PFSK-1 (cell line): ENCODE results near the gene CTH.

ENCODE experiments used
- FOXP2 ChIP-seq: optimal IDR thresholded peaks from 2 replicates; pipeline ENCODE3; 2011; ENCODE audit warnings: borderline replicate concordance, control low read depth, inconsistent platforms; ENCODE audit not compliant: insufficient read depth; ENCODE audit errors: extremely low read length, extremely low read depth
- POLR2AphosphoS5 ChIP-seq: IDR thresholded peaks from 2 replicates; pipeline ENCODE4 v1.6.1; 2012; ENCODE audit warnings: low read depth, mild to moderate bottlenecking, control low read depth, low read length, moderate library complexity
- REST ChIP-seq, 2 experiments: IDR thresholded peaks; 2 replicates each; pipeline versions ENCODE4 v1.6.1 to v1.8.0; 2011 to 2012; ENCODE audit warnings: low read depth in 2 of 2, low read length in 2 of 2, control low read depth in 1 of 2, inconsistent platforms in 1 of 2, mild to moderate bottlenecking in 1 of 2, moderate library complexity in 1 of 2; ENCODE audit not compliant: insufficient read depth in 1 of 2
- SIN3A ChIP-seq: IDR thresholded peaks from 2 replicates; pipeline ENCODE4 v1.6.1; 2012; ENCODE audit warnings: mild to moderate bottlenecking, low read length, moderate library complexity, borderline replicate concordance; ENCODE audit not compliant: insufficient read depth
- TAF1 ChIP-seq: IDR thresholded peaks from 2 replicates; pipeline ENCODE4 v1.6.1; 2012; ENCODE audit warnings: low read length, control low read depth, borderline replicate concordance; ENCODE audit not compliant: insufficient read depth

The CTH gene

GRCh38 chr1:70376196-70376595, 34.9 kb upstream of the CTH start:
- TF ChIP-seq REST (IDR thresholded peaks at IDR 0.05; ENCODE audit: insufficient read depth in 1 of 2, low read depth in 2 of 2, low read length in 2 of 2) = no peak
- TF ChIP-seq POLR2AphosphoS5 = no peak
- TF ChIP-seq TAF1 = no peak
- TF ChIP-seq FOXP2 = no peak
- TF ChIP-seq SIN3A = no peak

GRCh38 chr1:70382682-70383081, 28.4 kb upstream of the CTH start:
- TF ChIP-seq REST (IDR thresholded peaks at IDR 0.05; ENCODE audit: insufficient read depth in 1 of 2, low read depth in 2 of 2, low read length in 2 of 2) = no peak
- no peak for TF ChIP-seq TAF1

- TF ChIP-seq TAF1 (no peak), SIN3A (no peak), POLR2AphosphoS5 (no peak), REST (IDR thresholded peaks at IDR 0.05; ENCODE audit: insufficient read depth in 1 of 2, low read depth in 2 of 2, low read length in 2 of 2) (no peak), FOXP2 (no peak)
Observed at GRCh38 chr1:70383483-70383882, 27.6 kb upstream of the CTH start.

- TF ChIP-seq TAF1 = no peak
- no peak for TF ChIP-seq REST (IDR thresholded peaks at IDR 0.05; ENCODE audit: insufficient read depth in 1 of 2, low read depth in 2 of 2, low read length in 2 of 2)
- no peak for TF ChIP-seq FOXP2
- TF ChIP-seq POLR2AphosphoS5 = no peak
- TF ChIP-seq SIN3A = no peak
Observed at GRCh38 chr1:70384542-70384941, 26.5 kb upstream of the CTH start.

GRCh38 chr1:70385477-70385876, 25.6 kb upstream of the CTH start:
- TF ChIP-seq SIN3A (no peak), REST (IDR thresholded peaks at IDR 0.05; ENCODE audit: insufficient read depth in 1 of 2, low read depth in 2 of 2, low read length in 2 of 2) (no peak), POLR2AphosphoS5 (no peak), TAF1 (no peak), FOXP2 (no peak)
